OCI-LY1 (cell line): ENCODE data around the gene PTGIS.

Source experiments
- H2AFZ ChIP-seq: fragments of 200-600 bp; sonication (generic), shearing (Covaris generic); 2 replicates; pipeline ENCODE4 v1.6.0; 2014; ENCODE audit warnings: antibody characterized with exemption, mild to moderate bottlenecking, low read length
- H3F3A ChIP-seq: fragments of 200-600 bp; sonication (generic), shearing (Covaris generic); 2 replicates; pipeline ENCODE4 v1.6.0; 2014; ENCODE audit warnings: mild to moderate bottlenecking, antibody characterized with exemption, low read length, moderate library complexity; ENCODE audit not compliant: insufficient read depth
- H3K27ac ChIP-seq: fragments of 200-600 bp; sonication (generic); 2 replicates; pipeline ENCODE4 v1.5.1; 2014; ENCODE audit warnings: low read length, mixed run types, mild to moderate bottlenecking, low read depth; ENCODE audit not compliant: poor library complexity, severe bottlenecking
- H3K27me3 ChIP-seq: fragments of 200-600 bp; sonication (generic); 2 replicates; pipeline ENCODE4 v1.6.0; 2014; ENCODE audit warnings: antibody characterized with exemption, mild to moderate bottlenecking, low read length, moderate library complexity; ENCODE audit not compliant: insufficient read depth
- H3K36me3 ChIP-seq: fragments of 200-600 bp; sonication (generic); 2 replicates; pipeline ENCODE4 v1.6.1; 2014; ENCODE audit warnings: mild to moderate bottlenecking, antibody characterized with exemption, low read length, moderate library complexity, mixed read lengths; ENCODE audit not compliant: insufficient read depth
- H3K4me1 ChIP-seq: fragments of 200-600 bp; sonication (generic); 2 replicates; pipeline ENCODE4 v1.5.1; 2014; ENCODE audit warnings: mild to moderate bottlenecking, low read length, moderate library complexity; ENCODE audit not compliant: insufficient read depth, severe bottlenecking
- H3K4me2 ChIP-seq: fragments of 200-600 bp; sonication (generic), shearing (Covaris generic); 2 replicates; pipeline ENCODE4 v1.6.1; 2014; ENCODE audit warnings: low read length
- H3K4me3 ChIP-seq: fragments of 200-600 bp; sonication (generic); 2 replicates; pipeline ENCODE4 v1.5.1; 2014; ENCODE audit warnings: low read length, low read depth, mild to moderate bottlenecking, mixed read lengths; ENCODE audit not compliant: poor library complexity, severe bottlenecking
- H3K79me2 ChIP-seq: fragments of 200-600 bp; shearing (Covaris generic); 2 replicates; pipeline ENCODE4 v1.6.1; 2016; ENCODE audit warnings: mixed run types, low read length, mixed read lengths; ENCODE audit not compliant: insufficient read depth
- H3K9ac ChIP-seq: fragments of 200-600 bp; sonication (generic), shearing (Covaris generic); 2 replicates; pipeline ENCODE4 v1.6.1; 2014; ENCODE audit warnings: mild to moderate bottlenecking, low read length, mixed read lengths
- H3K9me2 ChIP-seq: fragments of 200-600 bp; sonication (generic), shearing (Covaris generic); 2 replicates; pipeline ENCODE4 v1.6.1; 2014; ENCODE audit warnings: low read depth, mild to moderate bottlenecking, low read length, mixed read lengths
- H3K9me3 ChIP-seq: fragments of 200-600 bp; shearing (Covaris generic); 2 replicates; pipeline ENCODE4 v1.6.1; 2014; ENCODE audit warnings: low read length, mixed read lengths
- H4K20me1 ChIP-seq: fragments of 200-600 bp; sonication (generic), shearing (Covaris generic); 2 replicates; pipeline ENCODE4 v1.6.0; 2016; ENCODE audit warnings: mild to moderate bottlenecking, low read length; ENCODE audit not compliant: insufficient read depth
- CTCF ChIP-seq: fragments of 200-600 bp; sonication (generic), shearing (Covaris generic); IDR thresholded peaks from 2 replicates; pipeline ENCODE4 v1.5.1; 2017; ENCODE audit warnings: mild to moderate bottlenecking, antibody characterized with exemption, low read length, moderate library complexity, mixed read lengths
- EZH2 ChIP-seq: fragments of 200-600 bp; sonication (generic), shearing (Covaris generic); IDR thresholded peaks from 2 replicates; pipeline ENCODE4 v1.8.0; 2017; ENCODE audit warnings: borderline replicate concordance, mixed run types, mild to moderate bottlenecking, antibody characterized with exemption, low read length, moderate library complexity, mixed read lengths

The PTGIS gene

DNA sequence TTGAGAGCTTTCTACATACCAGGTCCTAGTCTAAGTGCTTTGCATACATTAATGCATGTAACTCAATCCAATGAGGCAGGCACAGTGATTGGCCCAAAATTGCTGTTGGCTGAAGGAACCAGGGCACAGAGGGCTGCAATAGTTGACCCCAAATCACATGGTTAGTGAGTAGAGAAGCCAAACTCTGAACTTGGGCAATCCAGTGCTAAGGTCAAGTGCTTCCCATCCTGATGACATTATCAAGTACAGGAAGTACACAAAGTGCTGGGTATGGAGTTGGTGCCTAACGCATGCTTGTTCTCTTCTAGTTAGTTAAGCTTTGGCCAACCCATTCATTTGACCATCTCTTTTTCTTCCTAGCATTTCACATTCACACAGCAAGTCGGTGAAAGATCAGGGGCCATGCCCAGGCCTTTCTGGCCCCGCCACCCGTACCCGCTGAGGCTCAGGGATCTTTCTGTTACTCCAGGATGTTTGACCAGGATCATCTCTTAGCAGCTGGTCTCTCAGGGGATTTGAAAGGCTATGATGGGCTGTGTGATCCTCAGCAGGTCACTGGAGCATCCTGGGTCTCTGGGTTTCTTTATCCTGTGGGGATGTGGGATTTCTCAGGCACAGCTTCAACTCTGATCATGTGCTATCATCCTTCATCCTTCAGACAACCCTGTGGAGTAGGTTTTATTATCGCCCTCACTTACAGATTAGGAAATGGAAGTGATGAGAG, 92.5 kb downstream of the PTGIS start:
- Histone ChIP-seq H2AFZ (no peak overlapping the region), H3K9ac (no peak overlapping the region), H4K20me1 (no peaks in the 10 kb centered on the region), H3F3A (no peaks in the 10 kb centered on the region), H3K9me3 (no peaks in the 10 kb centered on the region), H3K9me2 (no peaks in the 10 kb centered on the region), H3K4me1 (no peaks in the 10 kb centered on the region), H3K27ac (no peak overlapping the region), H3K4me3 (no peak overlapping the region), H3K27me3 (peaks cover 15% of the 10 kb centered on the region; the same call in 1 of the 2 replicates), H3K36me3 (no peaks in the 10 kb centered on the region), H3K79me2 (no peaks in the 10 kb centered on the region), H3K4me2 (no peak overlapping the region)
- no peak for TF ChIP-seq EZH2
- TF ChIP-seq CTCF: no peak

DNA sequence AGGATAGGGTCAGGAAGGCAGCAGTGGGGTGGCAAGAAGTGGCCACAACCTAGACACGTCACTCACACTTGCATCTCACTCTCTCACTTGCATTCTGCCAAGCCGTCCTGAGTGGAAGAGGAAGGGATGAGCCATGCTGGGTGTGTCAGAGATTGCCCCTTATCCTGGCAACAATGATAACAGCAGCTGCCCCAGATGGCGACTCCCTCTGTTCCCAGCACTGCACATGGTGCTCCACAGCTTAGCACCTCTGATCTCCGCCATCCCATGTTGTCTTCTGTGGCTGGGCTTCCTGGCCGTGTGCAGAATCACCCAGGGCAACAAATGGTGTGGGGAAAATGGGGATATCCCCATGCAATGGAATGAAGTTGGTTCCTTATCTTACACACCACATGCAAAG, 96.5 kb downstream of the PTGIS start:
- TF ChIP-seq CTCF (no peak), EZH2 (no peak)
- no peaks in the 10 kb centered on the region for H3F3A ChIP-seq
- no peak overlapping the region for H2AFZ ChIP-seq
- no peak overlapping the region for H3K4me3 ChIP-seq
- H3K27me3 ChIP-seq: peaks cover 11% of the 10 kb centered on the region; the same call in 1 of the 2 replicates
- no peak overlapping the region for H3K9ac ChIP-seq
- no peaks in the 10 kb centered on the region for H3K36me3 ChIP-seq
- H3K27ac ChIP-seq: no peak overlapping the region
- no peaks in the 10 kb centered on the region for H3K4me1 ChIP-seq
- H4K20me1 ChIP-seq: no peaks in the 10 kb centered on the region
- no peak overlapping the region for H3K4me2 ChIP-seq
- H3K79me2 ChIP-seq: no peaks in the 10 kb centered on the region
- no peaks in the 10 kb centered on the region for H3K9me2 ChIP-seq
- H3K9me3 ChIP-seq: no peaks in the 10 kb centered on the region

DNA sequence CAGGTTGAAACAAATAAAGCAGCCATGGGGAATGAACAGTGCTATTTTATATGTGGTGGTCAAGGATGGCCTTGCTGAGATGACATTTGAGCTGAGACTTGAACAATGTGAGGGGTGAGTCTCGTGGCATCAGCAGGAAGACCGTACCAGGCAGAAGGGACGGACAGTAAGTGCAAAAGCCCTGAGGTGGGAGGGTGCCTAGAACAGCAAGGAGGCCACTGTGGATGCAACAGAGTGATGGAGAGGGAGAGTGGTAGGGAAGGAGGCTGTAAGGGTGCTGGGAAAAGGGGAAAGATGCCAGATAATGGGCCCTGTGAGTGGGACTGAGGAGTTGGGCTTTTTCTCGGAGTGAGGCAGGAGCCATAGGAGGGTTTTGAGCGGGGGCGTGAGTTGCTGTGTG, 97.0 kb downstream of the PTGIS start:
- no peaks in the 10 kb centered on the region for H3F3A ChIP-seq
- no peaks in the 10 kb centered on the region for H3K36me3 ChIP-seq
- H2AFZ ChIP-seq: no peak overlapping the region
- no peaks in the 10 kb centered on the region for H3K4me1 ChIP-seq
- no peaks in the 10 kb centered on the region for H3K9me3 ChIP-seq
- H3K79me2 ChIP-seq: no peaks in the 10 kb centered on the region
- TF ChIP-seq EZH2 (no peak), CTCF (no peak)
- H3K27ac ChIP-seq: no peak overlapping the region
- no peaks in the 10 kb centered on the region for H3K9me2 ChIP-seq
- no peaks in the 10 kb centered on the region for H4K20me1 ChIP-seq
- H3K9ac ChIP-seq: no peak overlapping the region
- no peak overlapping the region for H3K4me3 ChIP-seq
- H3K4me2 ChIP-seq: no peak overlapping the region
- H3K27me3 ChIP-seq: peaks cover 8% of the 10 kb centered on the region; the same call in 1 of the 2 replicates
